ENCODE results near the gene CAPN13. TPM values are rescaled to one million over a fixed set of nuclear protein-coding genes. Genes with fewer than 3 reads are reported as not detected.

Gene CAPN13
- polyA plus RNA-seq, 1 donor from 2014 or later, result not detected

DNA sequence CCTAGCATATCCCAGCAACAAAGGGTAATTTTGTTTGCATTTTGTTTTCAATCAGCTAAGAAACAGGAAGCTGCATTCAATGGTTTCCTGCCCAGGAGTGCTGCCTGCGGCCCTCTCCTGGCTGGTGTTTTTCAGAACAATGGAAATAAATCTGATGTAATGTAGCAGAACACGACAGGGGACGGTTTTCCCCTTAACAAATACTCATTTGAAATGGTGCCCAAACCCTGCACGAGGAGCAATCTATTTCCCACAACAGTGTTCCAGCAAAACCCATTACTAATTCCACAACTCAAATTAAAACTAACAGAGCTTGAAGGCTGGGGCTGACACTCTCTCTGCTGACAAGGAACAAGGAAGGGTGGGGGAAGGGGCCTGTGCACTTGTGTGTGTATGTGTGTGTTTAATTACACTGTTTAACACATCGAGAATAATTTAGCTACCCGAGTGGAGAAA, 8.7 kb downstream of the CAPN13 start:
- H3K36me3 Mint-ChIP-seq, result no peaks in the 10 kb centered on the region
- H3K4me3 Mint-ChIP-seq, result peak overlapping the region in 1 of 4 donors; percentile 61
- no peaks in the 10 kb centered on the region for H3K27me3 Mint-ChIP-seq
- peaks cover 0 to 2% (median 0%) of the 10 kb centered on the region in 3 donors for H3K9me3 Mint-ChIP-seq
- H3K4me1 Mint-ChIP-seq, result peaks cover 5 to 10% (median 6%) of the 10 kb centered on the region in 3 donors
- peak overlapping the region in 1 of 3 donors; percentile 3 for H3K27ac Mint-ChIP-seq

DNA sequence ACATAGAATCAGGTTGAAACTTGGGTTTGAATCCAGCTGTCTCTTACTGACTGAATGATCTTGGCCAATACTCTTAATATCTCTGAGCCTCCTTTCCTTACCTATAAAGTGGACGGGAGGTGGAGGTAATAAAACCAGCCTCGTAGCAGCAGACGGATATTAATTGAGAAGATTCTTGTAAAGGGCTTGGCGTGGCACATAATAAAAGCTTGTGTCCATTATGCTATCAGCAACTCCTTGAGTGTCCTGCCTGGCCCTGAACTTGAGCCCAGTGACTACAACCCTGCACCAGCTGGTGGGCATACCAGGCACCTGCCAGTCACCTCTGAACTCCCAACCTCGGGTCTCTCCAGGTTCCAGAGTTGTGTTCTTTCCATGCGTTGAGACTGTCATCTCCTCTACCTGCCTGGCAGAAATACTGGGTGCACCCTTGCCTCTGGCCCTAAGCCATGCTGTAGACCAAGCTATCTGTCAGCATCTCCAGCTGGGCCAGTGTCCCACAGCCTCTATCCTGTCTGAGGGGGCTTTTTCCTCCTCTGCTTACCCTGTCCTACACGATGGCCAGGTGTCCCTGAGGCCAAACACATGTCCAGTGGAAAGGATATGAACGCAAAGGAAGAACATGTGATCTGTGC, 9.7 kb downstream of the CAPN13 start:
- H3K36me3 Mint-ChIP-seq, result no peaks in the 10 kb centered on the region
- peaks cover 0 to 3% (median 0%) of the 10 kb centered on the region in 3 donors for H3K9me3 Mint-ChIP-seq
- H3K4me3 Mint-ChIP-seq, result peak overlapping the region in 1 of 4 donors; percentile 61
- peaks cover 6 to 13% (median 9%) of the 10 kb centered on the region in 3 donors for H3K4me1 Mint-ChIP-seq
- H3K27me3 Mint-ChIP-seq, result no peaks in the 10 kb centered on the region
- H3K27ac Mint-ChIP-seq, result no peak overlapping the region

DNA sequence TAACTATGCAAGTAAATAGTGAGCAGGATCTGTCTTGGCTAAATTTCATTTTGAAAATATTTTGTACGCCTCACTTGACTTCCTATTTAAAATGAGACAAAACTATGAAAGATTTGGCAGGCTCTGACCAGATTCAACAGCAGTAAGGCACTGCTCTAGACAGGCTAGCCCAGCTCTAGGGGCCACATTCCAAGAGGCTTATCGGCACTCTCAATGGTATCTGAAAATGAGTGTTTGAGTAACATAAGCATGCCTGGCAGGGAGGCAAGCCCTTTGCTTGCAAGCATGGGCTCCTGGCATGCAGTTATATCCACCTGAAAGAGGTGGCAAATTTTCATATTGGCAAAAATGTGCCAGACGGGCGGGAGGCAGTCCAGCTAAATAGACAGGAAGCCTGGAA, 10.5 kb downstream of the CAPN13 start:
- no peaks in the 10 kb centered on the region for H3K36me3 Mint-ChIP-seq
- H3K4me3 Mint-ChIP-seq, result no peak overlapping the region
- no peak overlapping the region for H3K27ac Mint-ChIP-seq
- H3K27me3 Mint-ChIP-seq, result no peaks in the 10 kb centered on the region
- H3K9me3 Mint-ChIP-seq, result peaks cover 0 to 3% (median 0%) of the 10 kb centered on the region in 3 donors
- peaks cover 14 to 19% (median 15%) of the 10 kb centered on the region in 3 donors for H3K4me1 Mint-ChIP-seq

GRCh38 chr2:30792521-30792920, 14.7 kb downstream of the CAPN13 start:
- H3K4me1 Mint-ChIP-seq, result peaks cover 9 to 10% (median 9%) of the 10 kb centered on the region in 3 donors
- no peak overlapping the region for H3K27ac Mint-ChIP-seq
- peak overlapping the region in 1 of 4 donors; percentile 54 for H3K4me3 Mint-ChIP-seq
- H3K27me3 Mint-ChIP-seq, result no peaks in the 10 kb centered on the region
- peaks cover 0 to 3% (median 0%) of the 10 kb centered on the region in 3 donors for H3K9me3 Mint-ChIP-seq
- H3K36me3 Mint-ChIP-seq, result peaks cover 1% of the 10 kb centered on the region

DNA sequence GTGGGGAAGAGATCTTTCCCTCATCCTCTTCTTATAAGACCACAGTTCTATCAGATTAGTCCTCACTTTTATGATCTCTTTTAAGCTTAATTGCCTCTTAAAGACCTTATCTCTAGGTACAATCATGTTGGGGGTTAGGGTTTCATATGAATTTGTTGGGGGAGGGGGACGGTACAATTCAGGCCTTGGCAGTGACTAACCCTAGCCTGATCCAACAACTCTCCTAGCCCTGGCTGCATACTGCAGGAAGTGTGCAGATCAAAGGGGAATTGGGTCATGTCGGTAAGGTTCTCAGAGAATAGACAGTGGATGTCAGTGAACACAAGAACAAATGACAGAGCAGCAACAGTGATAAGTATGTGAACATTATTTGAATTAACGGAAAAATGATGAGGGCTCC, 16.4 kb downstream of the CAPN13 start:
- peaks cover under 1% of the 10 kb centered on the region for H3K27me3 Mint-ChIP-seq
- H3K4me3 Mint-ChIP-seq, result no peak overlapping the region
- H3K9me3 Mint-ChIP-seq, result peaks cover 0 to 3% (median 0%) of the 10 kb centered on the region in 3 donors
- no peak overlapping the region for H3K27ac Mint-ChIP-seq
- peaks cover 1% of the 10 kb centered on the region for H3K36me3 Mint-ChIP-seq
- peaks cover 9 to 10% (median 9%) of the 10 kb centered on the region in 3 donors for H3K4me1 Mint-ChIP-seq

DNA sequence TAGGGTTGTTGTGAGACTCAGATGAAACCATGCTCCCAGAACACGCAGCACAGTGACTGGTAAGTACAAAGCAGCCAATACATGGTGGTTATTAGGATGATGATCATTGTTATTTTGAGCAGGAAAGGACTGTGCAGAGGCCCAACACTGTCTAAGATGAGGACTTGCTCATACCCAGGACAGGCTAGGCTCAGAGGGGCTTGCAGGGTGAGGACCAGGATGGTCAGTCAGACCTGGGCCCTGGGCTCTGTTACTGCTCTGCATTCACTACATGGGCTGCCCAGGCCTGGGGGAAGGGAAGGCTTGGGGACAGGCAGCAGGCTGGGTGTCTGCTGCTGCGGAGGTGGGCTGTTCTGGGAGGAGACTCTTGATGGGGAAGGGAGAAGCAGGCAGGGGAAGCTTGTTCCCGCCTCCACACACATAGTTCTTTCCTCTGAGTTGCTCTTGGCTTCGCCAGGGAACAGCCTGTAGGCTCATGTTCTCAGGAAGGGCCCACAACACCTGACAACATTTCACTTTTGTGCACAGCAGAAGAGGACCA, 17.5 kb downstream of the CAPN13 start:
- peaks cover 9 to 10% (median 9%) of the 10 kb centered on the region in 3 donors for H3K4me1 Mint-ChIP-seq
- H3K27me3 Mint-ChIP-seq, result peaks cover 10% of the 10 kb centered on the region
- H3K36me3 Mint-ChIP-seq, result peaks cover 1% of the 10 kb centered on the region
- H3K27ac Mint-ChIP-seq, result no peak overlapping the region
- H3K9me3 Mint-ChIP-seq, result peaks cover 0 to 1% (median 0%) of the 10 kb centered on the region in 3 donors
- H3K4me3 Mint-ChIP-seq, result no peak overlapping the region

GRCh38 chr2:30786923-30787685, 20.1 kb downstream of the CAPN13 start:
- peaks cover 11% of the 10 kb centered on the region for H3K27me3 Mint-ChIP-seq
- peaks cover 2 to 4% (median 3%) of the 10 kb centered on the region in 3 donors for H3K4me1 Mint-ChIP-seq
- peaks cover 1% of the 10 kb centered on the region for H3K36me3 Mint-ChIP-seq
- H3K4me3 Mint-ChIP-seq, result no peak overlapping the region
- no peak overlapping the region for H3K27ac Mint-ChIP-seq
- no peaks in the 10 kb centered on the region for H3K9me3 Mint-ChIP-seq

DNA sequence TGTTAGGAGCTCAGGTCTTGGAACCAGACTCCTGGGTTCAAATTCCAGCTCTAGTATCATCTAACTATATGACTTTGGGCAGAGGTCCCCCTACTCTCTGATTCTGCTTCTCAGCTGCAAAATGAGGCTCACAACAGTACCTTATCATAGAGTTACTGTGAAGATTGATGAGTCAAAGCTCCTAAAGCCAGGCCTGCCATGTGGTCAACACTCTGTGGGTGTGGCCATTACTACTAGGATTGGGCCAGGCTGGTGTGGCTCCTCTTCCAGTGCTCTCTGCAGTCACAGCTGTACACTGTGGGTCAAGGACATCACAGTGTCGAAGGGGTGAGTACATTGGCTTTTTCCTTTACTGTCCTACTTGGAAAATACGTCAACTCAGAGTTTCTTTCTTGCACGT, 22.6 kb downstream of the CAPN13 start:
- no peak overlapping the region for H3K4me3 Mint-ChIP-seq
- no peak overlapping the region for H3K27ac Mint-ChIP-seq
- peaks cover 11% of the 10 kb centered on the region for H3K27me3 Mint-ChIP-seq
- H3K9me3 Mint-ChIP-seq, result no peaks in the 10 kb centered on the region
- H3K4me1 Mint-ChIP-seq, result no peaks in the 10 kb centered on the region
- peaks cover 3% of the 10 kb centered on the region for H3K36me3 Mint-ChIP-seq

DNA sequence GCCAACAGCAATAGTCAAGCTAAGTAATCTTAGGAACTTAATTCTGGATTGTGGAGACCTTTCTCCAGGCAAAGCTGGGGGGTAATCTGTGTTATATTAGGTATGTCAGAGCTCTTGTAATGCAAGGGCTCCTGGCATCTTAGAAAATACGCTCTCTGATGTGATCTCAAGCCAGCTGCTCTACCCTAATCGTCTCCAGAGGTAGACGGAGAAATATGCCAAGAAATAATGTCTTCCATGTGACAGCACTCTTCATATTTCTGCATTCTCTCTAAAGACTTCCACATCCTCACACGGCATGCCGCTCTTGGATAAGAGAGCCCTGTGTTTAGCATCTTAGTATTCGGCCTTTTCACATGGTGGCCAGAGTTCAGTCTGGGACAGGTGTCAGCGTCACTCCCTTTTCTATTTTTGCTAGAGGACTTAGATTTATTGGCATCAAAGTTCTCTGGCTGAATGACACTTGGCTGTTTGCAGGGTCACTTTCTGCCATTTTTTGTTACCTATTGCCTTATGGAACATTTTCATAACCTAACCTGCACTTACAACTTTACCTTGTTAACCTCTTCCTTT, 25.2 kb downstream of the CAPN13 start:
- Mint-ChIP-seq H3K4me1 (no peaks in the 10 kb centered on the region), H3K27ac (no peak overlapping the region), H3K27me3 (peaks cover 16% of the 10 kb centered on the region), H3K9me3 (no peaks in the 10 kb centered on the region), H3K4me3 (no peak overlapping the region), H3K36me3 (peaks cover 3% of the 10 kb centered on the region)

DNA sequence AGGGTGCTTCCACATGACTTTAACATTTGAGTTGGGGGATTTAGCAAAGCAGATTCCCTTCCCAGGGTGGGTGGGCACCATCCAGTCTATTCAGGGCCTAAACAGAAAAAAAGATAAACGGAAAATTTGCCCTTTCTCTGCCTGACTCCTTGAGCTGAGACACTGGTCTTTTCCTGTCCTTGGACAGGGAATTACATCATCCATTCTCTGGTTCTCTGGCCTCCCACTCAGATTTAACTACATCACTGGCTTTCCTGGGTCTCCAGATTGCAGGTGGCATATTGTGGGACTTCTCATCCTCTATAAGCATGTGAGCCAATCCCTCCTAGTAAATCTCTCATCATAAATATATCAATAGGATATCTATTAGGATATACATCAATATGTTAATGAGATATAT, 25.8 kb downstream of the CAPN13 start:
- Mint-ChIP-seq H3K4me3 (no peak overlapping the region), H3K27me3 (peaks cover 19% of the 10 kb centered on the region)

DNA sequence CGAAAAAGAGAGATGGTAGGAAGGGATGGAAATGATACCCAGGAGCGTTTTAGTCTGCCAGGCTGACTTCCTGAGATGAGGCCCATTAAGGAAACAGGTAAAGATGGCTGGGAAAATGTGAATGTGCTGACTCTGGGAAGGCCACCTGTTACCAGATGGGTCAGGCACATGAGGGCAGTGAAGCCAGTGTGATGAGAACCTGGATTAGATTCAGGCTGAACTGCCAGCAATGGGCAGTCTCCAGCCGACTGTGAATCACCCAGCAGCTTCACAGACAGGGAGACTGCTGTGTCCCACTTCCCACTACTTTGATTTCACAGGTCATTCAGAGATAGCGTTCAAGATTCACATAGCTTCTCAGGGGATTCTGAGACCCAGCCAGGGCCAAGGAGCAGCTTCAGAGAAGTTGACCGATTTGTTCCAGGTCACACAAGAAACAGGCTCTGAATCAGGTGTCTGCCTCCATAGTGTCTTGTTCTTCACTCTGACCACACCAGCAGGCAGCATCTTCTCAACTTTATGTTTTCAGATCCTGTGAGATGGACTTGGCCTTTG, 26.4 kb downstream of the CAPN13 start:
- Mint-ChIP-seq H3K4me1 (peaks cover 0 to 2% (median 0%) of the 10 kb centered on the region in 3 donors), H3K27ac (no peak overlapping the region), H3K27me3 (peaks cover 22% of the 10 kb centered on the region), H3K9me3 (no peaks in the 10 kb centered on the region), H3K4me3 (no peak overlapping the region), H3K36me3 (peaks cover 3% of the 10 kb centered on the region)

More for the DNA sequence above, 25.8 kb downstream of the CAPN13 start:
- no peaks in the 10 kb centered on the region for H3K9me3 Mint-ChIP-seq
- H3K36me3 Mint-ChIP-seq, result peaks cover 3% of the 10 kb centered on the region
- no peak overlapping the region for H3K27ac Mint-ChIP-seq
- H3K4me1 Mint-ChIP-seq, result peaks cover 0 to 2% (median 0%) of the 10 kb centered on the region in 3 donors

GRCh38 chr2:30778611-30779010, 28.6 kb downstream of the CAPN13 start:
- Mint-ChIP-seq H3K4me1 (peaks cover 0 to 2% (median 0%) of the 10 kb centered on the region in 3 donors), H3K36me3 (peaks cover 5% of the 10 kb centered on the region), H3K9me3 (peaks cover 0 to 1% (median 0%) of the 10 kb centered on the region in 3 donors), H3K4me3 (no peak overlapping the region), H3K27me3 (peaks cover 16% of the 10 kb centered on the region), H3K27ac (no peak overlapping the region)

DNA sequence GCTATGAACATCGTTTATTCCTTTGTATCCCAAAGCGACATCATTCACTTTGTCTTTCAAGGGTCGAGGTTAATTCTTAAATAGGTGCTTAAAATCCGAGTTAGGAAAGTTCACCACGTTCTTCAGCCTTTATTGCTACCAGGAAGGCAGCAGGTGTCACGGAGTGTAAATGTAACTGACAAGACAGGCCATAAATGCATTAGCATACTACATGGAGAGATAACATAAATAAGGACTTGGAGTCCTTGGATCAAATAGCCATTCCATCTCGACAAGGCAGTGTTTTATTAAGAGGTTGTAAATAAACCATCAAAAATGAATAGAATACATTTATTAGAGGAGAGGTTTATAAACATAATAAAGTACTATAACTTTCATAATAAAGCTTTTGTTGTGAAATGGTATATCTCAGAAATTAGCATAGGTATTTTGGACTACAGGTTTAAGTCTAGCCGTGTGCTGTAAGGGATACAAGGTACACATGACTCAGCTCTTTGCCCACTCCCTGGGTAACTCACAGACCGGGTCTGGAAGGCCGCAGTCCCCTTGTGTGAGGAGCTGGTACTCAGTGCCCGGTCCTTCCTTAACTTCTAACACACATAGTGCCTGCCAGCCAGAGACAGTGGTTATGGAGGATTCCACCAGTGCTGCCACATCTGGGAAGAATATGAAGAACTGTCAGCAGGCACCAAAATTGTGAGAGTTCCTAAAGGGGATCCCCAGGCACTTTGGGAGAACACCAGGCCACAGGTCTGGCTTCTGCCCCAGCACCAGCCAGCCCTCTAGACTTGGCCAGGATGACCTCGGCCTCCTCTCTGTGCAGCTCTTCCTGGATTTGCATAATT, 29.4 kb downstream of the CAPN13 start:
- H3K27ac Mint-ChIP-seq, result no peak overlapping the region
- peaks cover 0 to 2% (median 0%) of the 10 kb centered on the region in 3 donors for H3K4me1 Mint-ChIP-seq
- H3K4me3 Mint-ChIP-seq, result no peak overlapping the region
- peaks cover 5% of the 10 kb centered on the region for H3K36me3 Mint-ChIP-seq
- H3K27me3 Mint-ChIP-seq, result peaks cover 16% of the 10 kb centered on the region
- H3K9me3 Mint-ChIP-seq, result peaks cover 0 to 3% (median 0%) of the 10 kb centered on the region in 3 donors

Data from IgD-negative memory B cell (primary cell).